ENCODE results near the gene FN1.

The FN1 gene

GRCh38 chr2:215382011-215382410, 53.9 kb downstream of the FN1 start:
- no peak for DNase-seq

- no peak for DNase-seq
Observed at GRCh38 chr2:215380699-215381098, 55.2 kb downstream of the FN1 start.

GRCh38 chr2:215379948-215380347, 55.9 kb downstream of the FN1 start:
- DNase-seq: no peak

GRCh38 chr2:215379039-215379438, 56.8 kb downstream of the FN1 start:
- DNase-seq: no peak

- DNase-seq: no peak
Observed at GRCh38 chr2:215378045-215378444, 57.8 kb downstream of the FN1 start.

GRCh38 chr2:215377283-215377682, 58.6 kb downstream of the FN1 start:
- no peak for DNase-seq

- no peak for DNase-seq
Observed at GRCh38 chr2:215376103-215376780, 59.6 kb downstream of the FN1 start.

- no peak for DNase-seq
Observed at GRCh38 chr2:215375467-215375830, 60.4 kb downstream of the FN1 start.

- no peak for DNase-seq
Observed at GRCh38 chr2:215374642-215375466, 61.0 kb downstream of the FN1 start.

GRCh38 chr2:215374002-215374401, 61.9 kb downstream of the FN1 start:
- DNase-seq: no peak

GRCh38 chr2:215372968-215373649, 62.8 kb downstream of the FN1 start:
- no peak for DNase-seq

- DNase-seq: no peak
Observed at GRCh38 chr2:215371915-215372897, 63.7 kb downstream of the FN1 start.

GRCh38 chr2:215370112-215370965, 65.5 kb downstream of the FN1 start:
- DNase-seq: no peak

GRCh38 chr2:215369181-215369760, 66.6 kb downstream of the FN1 start:
- no peak for DNase-seq

- DNase-seq: no peak
Observed at GRCh38 chr2:215368493-215368809, 67.4 kb downstream of the FN1 start.

- DNase-seq: no peak
Observed at GRCh38 chr2:215367662-215368492, 68.0 kb downstream of the FN1 start.

- no peak for DNase-seq
Observed at GRCh38 chr2:215366440-215367032, 69.3 kb downstream of the FN1 start.

- DNase-seq: no peak
Observed at GRCh38 chr2:215365184-215365658, 70.6 kb downstream of the FN1 start.

GRCh38 chr2:215364157-215365155, 71.4 kb downstream of the FN1 start:
- no peak for DNase-seq
